ENCODE results near the gene PRKAR1B. TPM values are rescaled to one million over a fixed set of nuclear protein-coding genes. Genes with fewer than 3 reads are reported as not detected.

PRKAR1B gene
- total and polyA plus RNA-seq, 2 donors (not counting 1 experiment from before 2014, with no cell fraction given), result 4.5 to 8.6 TPM

GRCh38 chr7:741850-742249 is 14.8 kb upstream of the PRKAR1B start:
- CTCF ChIA-PET, result no interaction called here
- Histone ChIP-seq H4K20me1 (ENCODE audit: control insufficient read depth, insufficient read depth, low read length, poor library complexity, severe bottlenecking) (peaks cover 6% of the 10 kb centered on the region), H3K27ac (ENCODE audit: low read length in 2 of 2) (no peak overlapping the region), H3K9me3 (ENCODE audit: control extremely low read depth in 1 of 3, control insufficient read depth in 2 of 3, insufficient read depth in 1 of 3, low read length in 2 of 3) (peaks cover 0 to 8% (median 0%) of the 10 kb centered on the region in 3 donors), H3K27me3 (replicated peaks in 1 of 4; ENCODE audit: control extremely low read depth in 1 of 4, control insufficient read depth in 3 of 4, insufficient read depth in 4 of 4, low read length in 3 of 4) (no peaks in the 10 kb centered on the region), H3K4me2 (replicated peaks; ENCODE audit: low read depth, low read length, poor library complexity, severe bottlenecking) (no peak overlapping the region), H3K79me2 (ENCODE audit: control insufficient read depth, insufficient read depth, low read length) (peaks cover 32% of the 10 kb centered on the region), H3K4me1 (ENCODE audit: control insufficient read depth in 2 of 2, insufficient read depth in 2 of 2, low read length in 2 of 2) (no peaks in the 10 kb centered on the region), H3K4me3 (ENCODE audit: control extremely low read depth in 1 of 5, extremely low read depth in 1 of 5, insufficient read depth in 1 of 5, low read depth in 2 of 5, low read length in 4 of 5) (no peak overlapping the region), H3K9ac (ENCODE audit: low read length) (no peak overlapping the region), H2AFZ (ENCODE audit: insufficient read depth, low read depth, low read length, poor library complexity, severe bottlenecking) (no peak overlapping the region), H3K36me3 (replicated peaks in 1 of 2; ENCODE audit: control extremely low read depth in 1 of 2, control insufficient read depth in 1 of 2, extremely low read depth in 1 of 2, insufficient read depth in 2 of 2, low read length in 1 of 2) (peaks cover 0 to 17% of the 10 kb centered on the region in 2 experiments)
- ATAC-seq (ENCODE audit: low read depth), result no peak
- Mint-ChIP-seq H3K4me1 (no peaks in the 10 kb centered on the region), H3K27me3 (no peaks in the 10 kb centered on the region), H3K27ac (no peak overlapping the region), H3K4me3 (no peak overlapping the region), H3K9me3 (ENCODE audit: insufficient read depth) (no peaks in the 10 kb centered on the region)
- POLR2A ChIA-PET, result no interaction called here
- WGBS (ENCODE audit: insufficient coverage), result 94% methylated on average over 13 of the region's 15 CpGs
- no peak for DNase-seq
- intact Hi-C loops (cut with micrococcal nuclease), result no loop called here
- TF ChIP-seq CTCF (IDR thresholded peaks at IDR 0.05) (no peak), EZH2 (IDR thresholded peaks at IDR 0.05; ENCODE audit: borderline replicate concordance, insufficient read depth, low read depth, low read length, poor library complexity, severe bottlenecking) (no peak)

- POLR2A ChIA-PET, result no interaction called here
- TF ChIP-seq EZH2 (IDR thresholded peaks at IDR 0.05; ENCODE audit: borderline replicate concordance, insufficient read depth, low read depth, low read length, poor library complexity, severe bottlenecking) (no peak), CTCF (IDR thresholded peaks at IDR 0.05) (no peak)
- DNase-seq, result no peak
- Histone ChIP-seq H3K79me2 (ENCODE audit: control insufficient read depth, insufficient read depth, low read length) (peaks cover 35% of the 10 kb centered on the region), H3K9me3 (ENCODE audit: control extremely low read depth in 1 of 3, control insufficient read depth in 2 of 3, insufficient read depth in 1 of 3, low read length in 2 of 3) (peaks cover 0 to 8% (median 0%) of the 10 kb centered on the region in 3 donors), H3K36me3 (replicated peaks in 1 of 2; ENCODE audit: control extremely low read depth in 1 of 2, control insufficient read depth in 1 of 2, extremely low read depth in 1 of 2, insufficient read depth in 2 of 2, low read length in 1 of 2) (peaks cover 0 to 17% of the 10 kb centered on the region in 2 experiments), H3K4me1 (ENCODE audit: control insufficient read depth in 2 of 2, insufficient read depth in 2 of 2, low read length in 2 of 2) (no peaks in the 10 kb centered on the region), H3K27ac (ENCODE audit: low read length in 2 of 2) (no peak overlapping the region), H3K4me3 (ENCODE audit: control extremely low read depth in 1 of 5, extremely low read depth in 1 of 5, insufficient read depth in 1 of 5, low read depth in 2 of 5, low read length in 4 of 5) (no peak overlapping the region), H3K27me3 (replicated peaks in 1 of 4; ENCODE audit: control extremely low read depth in 1 of 4, control insufficient read depth in 3 of 4, insufficient read depth in 4 of 4, low read length in 3 of 4) (no peaks in the 10 kb centered on the region), H2AFZ (ENCODE audit: insufficient read depth, low read depth, low read length, poor library complexity, severe bottlenecking) (no peak overlapping the region), H3K9ac (ENCODE audit: low read length) (no peak overlapping the region), H3K4me2 (replicated peaks; ENCODE audit: low read depth, low read length, poor library complexity, severe bottlenecking) (no peak overlapping the region), H4K20me1 (ENCODE audit: control insufficient read depth, insufficient read depth, low read length, poor library complexity, severe bottlenecking) (peaks cover 6% of the 10 kb centered on the region)
- Mint-ChIP-seq H3K4me1 (no peaks in the 10 kb centered on the region), H3K27ac (no peak overlapping the region), H3K9me3 (ENCODE audit: insufficient read depth) (no peaks in the 10 kb centered on the region), H3K27me3 (no peaks in the 10 kb centered on the region), H3K4me3 (no peak overlapping the region)
- no peak for ATAC-seq (ENCODE audit: low read depth)
- CTCF ChIA-PET, result no interaction called here
- intact Hi-C loops (cut with micrococcal nuclease), result no loop called here
- WGBS (ENCODE audit: insufficient coverage), result 98% methylated on average over 13 of the region's 17 CpGs
Measured at GRCh38 chr7:741191-741671, 14.2 kb upstream of the PRKAR1B start.

All from B cell (primary cell).